ENCODE measurements around the gene C1QL4. TPM values are rescaled to one million over a fixed set of nuclear protein-coding genes. Genes with fewer than 3 reads are reported as not detected.
A peak's percentile ranks its signal among the peaks of the same experiment; 100 is the strongest.

The C1QL4 gene
- total RNA-seq, 1 experiment from 2014 or later: 0.41 TPM

- no TSS peak for BruUV-seq (replicated peaks)
- H3K27me3 ChIP-seq (replicated peaks; ENCODE audit: insufficient read depth, low read depth, low read length, poor library complexity): no peaks in the 10 kb centered on the region
- no peak overlapping the region for H3K27ac ChIP-seq (ENCODE audit: low read depth, low read length, poor library complexity, severe bottlenecking)
- ChIA-PET CTCF (interaction anchor here (1.1 kb wide), 1 partner anchor 8 kb away, joined by 4 read pairs; no protein-coding TSS in a partner anchor), POLR2A (ENCODE audit: low non-redundant PET) (no interaction called here)
- TF ChIP-seq CTCF (conservative IDR thresholded peaks at IDR 0.05; ENCODE audit: low read depth, low read length): no peak
- TF ChIP-seq EZH2 (IDR thresholded peaks at IDR 0.05; ENCODE audit: borderline replicate concordance, low read depth, low read length, poor library complexity, severe bottlenecking): no peak
- intact Hi-C loops (cut with micrococcal nuclease; ENCODE audit: unreplicated experiment): no loop called here
- no peak for DNase-seq (ENCODE audit: low spot score)
- H3K9me3 ChIP-seq (ENCODE audit: low read depth, low read length, poor library complexity, severe bottlenecking): no peaks in the 10 kb centered on the region
- peaks cover 22% of the 10 kb centered on the region for H3K4me1 ChIP-seq (ENCODE audit: insufficient read depth, low read length, poor library complexity, severe bottlenecking)
- H3K4me3 ChIP-seq (ENCODE audit: low read depth, low read length, poor library complexity, severe bottlenecking): no peak overlapping the region
- no peaks in the 10 kb centered on the region for H3K36me3 ChIP-seq (ENCODE audit: insufficient read depth, low read length, poor library complexity, severe bottlenecking)
Measured at GRCh38 chr12:49339464-49339861, 2.5 kb upstream of the C1QL4 start.

- Histone ChIP-seq H3K27me3 (replicated peaks; ENCODE audit: insufficient read depth, low read depth, low read length, poor library complexity) (no peaks in the 10 kb centered on the region), H3K36me3 (ENCODE audit: insufficient read depth, low read length, poor library complexity, severe bottlenecking) (no peaks in the 10 kb centered on the region), H3K4me3 (ENCODE audit: low read depth, low read length, poor library complexity, severe bottlenecking) (no peak overlapping the region), H3K27ac (ENCODE audit: low read depth, low read length, poor library complexity, severe bottlenecking) (no peak overlapping the region), H3K9me3 (ENCODE audit: low read depth, low read length, poor library complexity, severe bottlenecking) (no peaks in the 10 kb centered on the region), H3K4me1 (ENCODE audit: insufficient read depth, low read length, poor library complexity, severe bottlenecking) (peaks cover 22% of the 10 kb centered on the region)
- intact Hi-C loops (cut with micrococcal nuclease; ENCODE audit: unreplicated experiment): no loop called here
- POLR2A ChIA-PET (ENCODE audit: low non-redundant PET): no interaction called here
- DNase-seq (ENCODE audit: low spot score): no peak
- CTCF ChIA-PET: interaction anchor here (1.1 to 2.6 kb wide), 2 partner anchors 9 to 50 kb away, joined by 4 to 13 read pairs; no protein-coding TSS in a partner anchor
- TF ChIP-seq CTCF (conservative IDR thresholded peaks at IDR 0.05; ENCODE audit: low read depth, low read length) (no peak), EZH2 (IDR thresholded peaks at IDR 0.05; ENCODE audit: borderline replicate concordance, low read depth, low read length, poor library complexity, severe bottlenecking) (no peak)
- BruUV-seq (replicated peaks): no TSS peak
Measured at GRCh38 chr12:49338830-49339463, 2.0 kb upstream of the C1QL4 start.

GRCh38 chr12:49335955-49336644 is 888 bp downstream of the C1QL4 start:
- peaks cover 11% of the 10 kb centered on the region for H3K4me1 ChIP-seq (ENCODE audit: insufficient read depth, low read length, poor library complexity, severe bottlenecking)
- no TSS peak for BruUV-seq (replicated peaks)
- H3K4me3 ChIP-seq (ENCODE audit: low read depth, low read length, poor library complexity, severe bottlenecking): peak overlapping the region; percentile 56
- ChIA-PET CTCF (interaction anchor here (1.2 to 2.6 kb wide), 3 partner anchors 12 to 47 kb away, joined by 3 to 14 read pairs (median 13); partner anchors contain the start of gene TROAP), POLR2A (ENCODE audit: low non-redundant PET) (no interaction called here)
- no peaks in the 10 kb centered on the region for H3K27me3 ChIP-seq (replicated peaks; ENCODE audit: insufficient read depth, low read depth, low read length, poor library complexity)
- peaks cover 1% of the 10 kb centered on the region for H3K36me3 ChIP-seq (ENCODE audit: insufficient read depth, low read length, poor library complexity, severe bottlenecking)
- no peak overlapping the region for H3K27ac ChIP-seq (ENCODE audit: low read depth, low read length, poor library complexity, severe bottlenecking)
- H3K9me3 ChIP-seq (ENCODE audit: low read depth, low read length, poor library complexity, severe bottlenecking): no peaks in the 10 kb centered on the region
- DNase-seq (ENCODE audit: low spot score): no peak
- TF ChIP-seq CTCF (conservative IDR thresholded peaks at IDR 0.05; ENCODE audit: low read depth, low read length): no peak
- no peak for TF ChIP-seq EZH2 (IDR thresholded peaks at IDR 0.05; ENCODE audit: borderline replicate concordance, low read depth, low read length, poor library complexity, severe bottlenecking)
- intact Hi-C loops (cut with micrococcal nuclease; ENCODE audit: unreplicated experiment): no loop called here

Data from A673 (cell line).